PC-3 (cell line): ENCODE data around the gene COP1. TPM values are rescaled to one million over a fixed set of nuclear protein-coding genes. Genes with fewer than 3 reads are reported as not detected.
"Not testable (repeated sequence)": the region's sequence is repeated elsewhere in the genome, so short reads cannot be mapped to it uniquely, and the experiment has no call there.

Experiments used
- ATAC-seq: fragments of 200-7000 bp; cut with Tn5 transposase; 2 replicates; pipeline ENCODE4 v1.9.1; 2020; ENCODE audit warnings: mild to moderate bottlenecking, moderate library complexity
- BruUV-seq: library from RNA; stranded (reverse); fragments of 400-500 nt; replicated peaks from 2 replicates; lab custom pipeline; 2021; lab: Mats Ljungman, UMichigan
- CTCF ChIA-PET: fragments of 300-600 bp; sonication (Branson Sonifier 250); formaldehyde crosslinking; loops from one replicate; lab custom pipeline; 2022; ENCODE audit warnings: antibody characterized with exemption; lab: Charles Lee
- POLR2A ChIA-PET: fragments of 300-600 bp; sonication (Branson Sonifier 250); formaldehyde crosslinking; loops from one replicate; lab custom pipeline; 2022; ENCODE audit warnings: antibody characterized with exemption; ENCODE audit not compliant: unreplicated experiment; lab: Charles Lee
- DNase-seq: peaks from one replicate; pipeline ENCODE4 v3.0.0-alpha.2; 2015
- H2AFZ ChIP-seq: fragments of 300-600 bp; sonication (generic); 2 replicates; pipeline ENCODE4 v1.6.0; 2016; ENCODE audit warnings: antibody characterized with exemption, low read length
- H3F3A ChIP-seq: fragments of 300-600 bp; sonication (generic); one replicate; pipeline ENCODE4 v1.6.0; 2017; ENCODE audit warnings: antibody characterized with exemption, low read length, control low read depth, mild to moderate bottlenecking; ENCODE audit not compliant: unreplicated experiment
- H3K27ac ChIP-seq: fragments of 300-600 bp; sonication (generic); 2 replicates; pipeline ENCODE4 v1.5.1; 2016; ENCODE audit warnings: mild to moderate bottlenecking, low read length
- H3K27me3 ChIP-seq: fragments of 300-600 bp; sonication (generic); 2 replicates; pipeline ENCODE4 v1.6.1; 2016; ENCODE audit warnings: low read length, mixed read lengths
- H3K36me3 ChIP-seq: fragments of 300-600 bp; sonication (generic); 2 replicates; pipeline ENCODE4 v1.6.1; 2016; ENCODE audit warnings: low read depth, mixed run types, low read length, mixed read lengths
- H3K4me1 ChIP-seq: fragments of 300-600 bp; sonication (generic); 2 replicates; pipeline ENCODE4 v1.5.1; 2016; ENCODE audit warnings: low read length; ENCODE audit not compliant: insufficient read depth
- H3K4me2 ChIP-seq: fragments of 300-600 bp; sonication (generic); 2 replicates; pipeline ENCODE4 v1.6.0; 2016; ENCODE audit warnings: low read length
- H3K4me3 ChIP-seq: fragments of 300-600 bp; sonication (generic); 2 replicates; pipeline ENCODE4 v1.5.1; 2016; ENCODE audit warnings: mild to moderate bottlenecking, low read length, mixed read lengths
- H3K79me2 ChIP-seq: fragments of 300-600 bp; sonication (generic); 2 replicates; pipeline ENCODE4 v1.6.1; 2017; ENCODE audit warnings: low read length, mixed read lengths
- H3K9ac ChIP-seq: fragments of 300-600 bp; sonication (generic); 2 replicates; pipeline ENCODE4 v1.6.0; 2016; ENCODE audit warnings: mild to moderate bottlenecking, low read length
- H3K9me2 ChIP-seq: fragments of 300-600 bp; sonication (generic); replicated peaks from 2 replicates; pipeline ENCODE4 v1.6.1; 2016; ENCODE audit warnings: mixed run types, low read length, mixed read lengths
- H3K9me3 ChIP-seq: fragments of 300-600 bp; sonication (generic); 2 replicates; pipeline ENCODE4 v1.6.1; 2016; ENCODE audit warnings: low read length, mixed read lengths
- H4K20me1 ChIP-seq: fragments of 300-600 bp; sonication (generic); 2 replicates; pipeline ENCODE4 v1.6.1; 2016; ENCODE audit warnings: low read length, mixed read lengths
- EZH2 ChIP-seq: fragments of 300-600 bp; sonication (generic); IDR thresholded peaks from one replicate; pipeline ENCODE4 v1.6.1; 2017; ENCODE audit warnings: antibody characterized with exemption, mild to moderate bottlenecking, low read length; ENCODE audit not compliant: unreplicated experiment
- EZH2phosphoT487 ChIP-seq: fragments of 300-600 bp; sonication (generic); IDR thresholded peaks from 2 replicates; pipeline ENCODE4 v1.6.1; 2018; ENCODE audit warnings: mild to moderate bottlenecking, antibody characterized with exemption, low read length, borderline replicate concordance
- intact Hi-C: fragments of 100-400 bp; cut with micrococcal nuclease; formaldehyde crosslinking; loops from 2 replicates; pipeline ENCODE4 v1.9.0; 2023
- total RNA-seq: library from RNA; depleted of rRNA; stranded (reverse); fragments of >200 nt; gene quantifications from 2 replicates; pipeline ENCODE4 v1.2.3, GENCODE V29; 2014
- TF ChIP-seq, protein P1 (sequence below): fragments of 300-600 bp; sonication (generic); conservative IDR thresholded peaks from 2 replicates; pipeline ENCODE4 v1.5.1; 2017; ENCODE audit warnings: antibody characterized with exemption, low read depth, mild to moderate bottlenecking, low read length

The COP1 gene
- total RNA-seq, 1 experiment from 2014 or later = 16.6 TPM

- Histone ChIP-seq H3K79me2 (no peaks in the 10 kb centered on the region), H3K27ac (no peak overlapping the region), H3K9ac (no peak overlapping the region), H3K27me3 (no peaks in the 10 kb centered on the region), H3K36me3 (no peaks in the 10 kb centered on the region), H3K4me3 (no peak overlapping the region), H4K20me1 (no peaks in the 10 kb centered on the region), H3K9me3 (no peaks in the 10 kb centered on the region), H3K4me2 (no peak overlapping the region), H2AFZ (no peak overlapping the region), H3K9me2 (no peaks in the 10 kb centered on the region), H3F3A (no peaks in the 10 kb centered on the region), H3K4me1 (no peaks in the 10 kb centered on the region)
- BruUV-seq = no TSS peak
- ChIA-PET POLR2A (interaction anchor here (0.5 to 0.7 kb wide), 2 partner anchors 427 to 853 kb away, joined by 3 to 6 read pairs; no protein-coding TSS in a partner anchor), CTCF (no interaction called here)
- ATAC-seq = no peak
- TF ChIP-seq EZH2 = no peak
- no peak for TF ChIP-seq EZH2phosphoT487
- TF ChIP-seq, protein P1, sequence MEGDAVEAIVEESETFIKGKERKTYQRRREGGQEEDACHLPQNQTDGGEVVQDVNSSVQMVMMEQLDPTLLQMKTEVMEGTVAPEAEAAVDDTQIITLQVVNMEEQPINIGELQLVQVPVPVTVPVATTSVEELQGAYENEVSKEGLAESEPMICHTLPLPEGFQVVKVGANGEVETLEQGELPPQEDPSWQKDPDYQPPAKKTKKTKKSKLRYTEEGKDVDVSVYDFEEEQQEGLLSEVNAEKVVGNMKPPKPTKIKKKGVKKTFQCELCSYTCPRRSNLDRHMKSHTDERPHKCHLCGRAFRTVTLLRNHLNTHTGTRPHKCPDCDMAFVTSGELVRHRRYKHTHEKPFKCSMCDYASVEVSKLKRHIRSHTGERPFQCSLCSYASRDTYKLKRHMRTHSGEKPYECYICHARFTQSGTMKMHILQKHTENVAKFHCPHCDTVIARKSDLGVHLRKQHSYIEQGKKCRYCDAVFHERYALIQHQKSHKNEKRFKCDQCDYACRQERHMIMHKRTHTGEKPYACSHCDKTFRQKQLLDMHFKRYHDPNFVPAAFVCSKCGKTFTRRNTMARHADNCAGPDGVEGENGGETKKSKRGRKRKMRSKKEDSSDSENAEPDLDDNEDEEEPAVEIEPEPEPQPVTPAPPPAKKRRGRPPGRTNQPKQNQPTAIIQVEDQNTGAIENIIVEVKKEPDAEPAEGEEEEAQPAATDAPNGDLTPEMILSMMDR = no peak
- DNase-seq = no peak
- intact Hi-C loops = no loop called here
These were observed 184.5 kb downstream of the COP1 start for GRCh38 chr1:176022574-176022973.

- H3K36me3 ChIP-seq = no peaks in the 10 kb centered on the region
- H2AFZ ChIP-seq = no peak overlapping the region
- no peaks in the 10 kb centered on the region for H4K20me1 ChIP-seq
- no peak overlapping the region for H3K4me2 ChIP-seq
- H3K27me3 ChIP-seq = no peaks in the 10 kb centered on the region
- ATAC-seq (no peak), DNase-seq (no peak)
- H3K79me2 ChIP-seq = no peaks in the 10 kb centered on the region
- no peaks in the 10 kb centered on the region for H3F3A ChIP-seq
- no peaks in the 10 kb centered on the region for H3K9me2 ChIP-seq
- H3K9me3 ChIP-seq = no peaks in the 10 kb centered on the region
- intact Hi-C loops = no loop called here
- H3K4me1 ChIP-seq = no peaks in the 10 kb centered on the region
- no peak overlapping the region for H3K9ac ChIP-seq
- ChIA-PET CTCF (no interaction called here), POLR2A (interaction anchor here (0.6 kb wide), 1 partner anchor 17 kb away, joined by 3 read pairs; no protein-coding TSS in a partner anchor)
- no peak overlapping the region for H3K4me3 ChIP-seq
- TF ChIP-seq EZH2phosphoT487 (no peak), EZH2 (no peak)
- TF ChIP-seq, protein P1 = no peak
- BruUV-seq = no TSS peak
- H3K27ac ChIP-seq = no peak overlapping the region
These were observed 189.4 kb downstream of the COP1 start for GRCh38 chr1:176017722-176018121.

GRCh38 chr1:176009951-176010350 is 197.1 kb downstream of the COP1 start:
- POLR2A ChIA-PET = no interaction called here
- ATAC-seq (no peak), DNase-seq (no peak)
- H3K4me3 ChIP-seq = no peak overlapping the region
- no peaks in the 10 kb centered on the region for H3K4me1 ChIP-seq
- CTCF ChIA-PET = no interaction called here
- H3F3A ChIP-seq = no peaks in the 10 kb centered on the region
- no peaks in the 10 kb centered on the region for H3K9me3 ChIP-seq
- BruUV-seq = no TSS peak
- H3K36me3 ChIP-seq = no peaks in the 10 kb centered on the region
- no peak for TF ChIP-seq EZH2
- TF ChIP-seq, protein P1 = no peak
- no peak for TF ChIP-seq EZH2phosphoT487
- no peaks in the 10 kb centered on the region for H3K79me2 ChIP-seq
- H2AFZ ChIP-seq = no peak overlapping the region
- intact Hi-C loops = no loop called here
- no peaks in the 10 kb centered on the region for H3K27me3 ChIP-seq
- no peak overlapping the region for H3K4me2 ChIP-seq
- H3K9ac ChIP-seq = no peak overlapping the region
- no peak overlapping the region for H3K27ac ChIP-seq
- H4K20me1 ChIP-seq = no peaks in the 10 kb centered on the region
- no peaks in the 10 kb centered on the region for H3K9me2 ChIP-seq

- POLR2A ChIA-PET, H3K4me2 ChIP-seq, H3K9me2 ChIP-seq, CTCF ChIA-PET, DNase-seq, H3K9me3 ChIP-seq, H4K20me1 ChIP-seq, H3K27me3 ChIP-seq, BruUV-seq, intact Hi-C loops, H3K4me1 ChIP-seq, ATAC-seq, H3K36me3 ChIP-seq, H3K79me2 ChIP-seq, H3K9ac ChIP-seq, H3K4me3 ChIP-seq, H3F3A ChIP-seq, H2AFZ ChIP-seq, H3K27ac ChIP-seq: not testable (repeated sequence)
These were observed 199.2 kb downstream of the COP1 start for GRCh38 chr1:176007756-176008389.
